ENCODE results near the gene DBNL. TPM values are rescaled to one million over a fixed set of nuclear protein-coding genes. Genes with fewer than 3 reads are reported as not detected.

Gene DBNL
- total and polyA plus RNA-seq, 4 experiments from 2014 or later = 157 to 250 (median 171) TPM

GRCh38 chr7:44104860-44105771, 60.6 kb downstream of the DBNL start:
- Histone ChIP-seq H3K4me3 (ENCODE audit: low read length in 2 of 2) (no peak overlapping the region), H3K27ac (ENCODE audit: low read depth, low read length) (no peak overlapping the region), H3K9me3 (ENCODE audit: control insufficient read depth in 1 of 2, low read length in 2 of 2) (no peaks in the 10 kb centered on the region), H3K4me1 (ENCODE audit: insufficient read depth, low read length) (peaks cover 5% of the 10 kb centered on the region), H3K36me3 (ENCODE audit: insufficient read depth, low read length) (no peaks in the 10 kb centered on the region), H3K27me3 (ENCODE audit: insufficient read depth, low read length) (peaks cover 7% of the 10 kb centered on the region)
- intact Hi-C loops (cut with micrococcal nuclease) = loop anchor here (1.0 to 2.0 kb wide), 2 partner anchors 18 to 23 kb away; partner anchors contain the start of genes POLD2 and POLM
- ChIA-PET CTCF (ENCODE audit: partially characterized antibody) (no interaction called here), POLR2A (ENCODE audit: partially characterized antibody) (no interaction called here)
- Mint-ChIP-seq H3K4me3 (peak overlapping the region; percentile 65 to 77 (median 71)), H3K4me1 (peaks cover 4 to 21% (median 7%) of the 10 kb centered on the region in 4 donors), H3K27me3 (peaks cover 11 to 22% of the 10 kb centered on the region in 2 donors), H3K36me3 (no peaks in the 10 kb centered on the region), H3K9me3 (peaks cover 0 to 2% (median 0%) of the 10 kb centered on the region in 8 donors), H3K27ac (peak overlapping the region in 3 of 7 donors; percentile 18 to 91 (median 55))
- no peak for DNase-seq

DNA sequence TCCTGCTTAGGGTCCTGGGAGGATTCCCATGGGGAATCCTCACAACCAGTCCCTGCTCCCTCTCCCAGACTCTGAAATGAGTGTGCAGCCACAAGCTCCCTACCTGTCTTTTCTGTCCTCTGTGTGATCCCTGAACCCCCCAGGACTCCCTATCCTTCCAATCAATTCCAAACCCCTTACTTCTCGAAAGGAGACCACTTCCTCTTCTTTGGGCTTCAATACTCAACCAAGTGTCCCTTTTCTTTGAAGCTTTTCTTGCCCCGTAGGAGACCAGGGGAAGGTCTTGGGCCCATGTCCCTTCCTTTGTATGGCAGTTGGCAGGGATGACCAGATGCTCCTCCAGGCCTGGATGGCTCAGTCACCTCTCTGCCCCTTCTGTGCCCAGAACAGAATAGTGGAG, 61.3 kb downstream of the DBNL start:
- Histone ChIP-seq H3K9me3 (ENCODE audit: control insufficient read depth in 1 of 2, low read length in 2 of 2) (no peaks in the 10 kb centered on the region), H3K36me3 (ENCODE audit: insufficient read depth, low read length) (no peaks in the 10 kb centered on the region), H3K27ac (ENCODE audit: low read depth, low read length) (no peak overlapping the region), H3K27me3 (ENCODE audit: insufficient read depth, low read length) (peaks cover 7% of the 10 kb centered on the region), H3K4me1 (ENCODE audit: insufficient read depth, low read length) (peaks cover 5% of the 10 kb centered on the region), H3K4me3 (ENCODE audit: low read length in 2 of 2) (no peak overlapping the region)
- no peak for DNase-seq
- no peaks in the 10 kb centered on the region for H3K36me3 Mint-ChIP-seq
- intact Hi-C loops (cut with micrococcal nuclease) = loop anchor here (2.0 kb wide), 1 partner anchor 17 kb away; the partner anchor contains the start of gene POLD2
- H3K9me3 Mint-ChIP-seq = peaks cover 0 to 2% (median 0%) of the 10 kb centered on the region in 8 donors
- peak overlapping the region in 7 of 8 donors; percentile 33 to 77 (median 65) for H3K4me3 Mint-ChIP-seq
- CTCF ChIA-PET (ENCODE audit: partially characterized antibody) = no interaction called here
- POLR2A ChIA-PET (ENCODE audit: partially characterized antibody) = no interaction called here
- H3K27me3 Mint-ChIP-seq = peaks cover 9 to 22% of the 10 kb centered on the region in 2 donors
- H3K27ac Mint-ChIP-seq = peak overlapping the region in 3 of 7 donors; percentile 42 to 91 (median 77)
- peaks cover 4 to 21% (median 7%) of the 10 kb centered on the region in 4 donors for H3K4me1 Mint-ChIP-seq

DNA sequence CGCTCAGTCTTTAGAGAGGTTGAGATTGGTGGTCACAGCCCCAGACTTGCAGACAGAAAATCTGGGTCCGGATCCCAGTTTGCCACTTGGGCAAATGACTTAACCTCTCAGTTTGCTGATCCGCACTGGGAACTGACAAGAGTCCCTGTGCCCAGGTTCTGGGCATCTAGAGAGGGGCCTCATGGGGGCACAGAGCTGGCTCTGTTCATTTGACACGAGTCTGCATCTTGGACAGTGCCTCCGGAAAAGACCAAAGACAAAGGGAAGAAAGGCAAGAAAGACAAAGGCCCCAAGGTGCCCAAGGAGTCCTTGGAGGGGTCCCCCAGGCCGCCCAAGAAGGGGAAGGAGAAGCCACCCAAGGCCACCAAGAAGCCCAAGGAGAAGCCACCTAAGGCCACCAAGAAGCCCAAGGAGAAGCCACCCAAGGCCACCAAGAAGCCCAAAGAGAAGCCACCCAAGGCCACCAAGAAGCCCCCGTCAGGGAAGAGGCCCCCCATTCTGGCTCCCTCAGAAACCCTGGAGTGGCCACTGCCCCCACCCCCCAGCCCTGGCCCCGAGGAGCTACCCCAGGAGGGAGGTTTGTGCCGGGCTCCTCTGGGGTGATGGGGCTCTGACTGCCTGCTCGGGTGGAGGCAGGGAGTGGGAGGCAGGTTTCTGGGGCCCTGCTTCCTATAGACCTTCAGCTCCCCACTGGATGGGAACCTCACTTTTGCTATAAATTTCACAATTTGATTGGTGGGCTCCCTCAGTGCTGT, 62.0 kb downstream of the DBNL start:
- intact Hi-C loops (cut with micrococcal nuclease) = no loop called here
- no peak overlapping the region for H3K4me3 ChIP-seq (ENCODE audit: low read length in 2 of 2)
- peaks cover 0 to 2% (median 0%) of the 10 kb centered on the region in 8 donors for H3K9me3 Mint-ChIP-seq
- no peak overlapping the region for H3K4me3 Mint-ChIP-seq
- H3K9me3 ChIP-seq (ENCODE audit: control insufficient read depth in 1 of 2, low read length in 2 of 2) = no peaks in the 10 kb centered on the region
- H3K27me3 ChIP-seq (ENCODE audit: insufficient read depth, low read length) = peaks cover 7% of the 10 kb centered on the region
- no peak overlapping the region for H3K27ac ChIP-seq (ENCODE audit: low read depth, low read length)
- POLR2A ChIA-PET (ENCODE audit: partially characterized antibody) = no interaction called here
- CTCF ChIA-PET (ENCODE audit: partially characterized antibody) = no interaction called here
- H3K27ac Mint-ChIP-seq = no peak overlapping the region
- H3K4me1 Mint-ChIP-seq = peaks cover 4 to 21% (median 7%) of the 10 kb centered on the region in 4 donors
- peaks cover 9 to 22% of the 10 kb centered on the region in 2 donors for H3K27me3 Mint-ChIP-seq
- H3K36me3 ChIP-seq (ENCODE audit: insufficient read depth, low read length) = no peaks in the 10 kb centered on the region
- H3K36me3 Mint-ChIP-seq = no peaks in the 10 kb centered on the region
- peaks cover 5% of the 10 kb centered on the region for H3K4me1 ChIP-seq (ENCODE audit: insufficient read depth, low read length)
- DNase-seq = no peak

GRCh38 chr7:44107116-44107960, 62.8 kb downstream of the DBNL start:
- Mint-ChIP-seq H3K27me3 (peaks cover 7 to 20% of the 10 kb centered on the region in 2 donors), H3K4me3 (no peak overlapping the region), H3K9me3 (peaks cover 0 to 2% (median 0%) of the 10 kb centered on the region in 8 donors), H3K36me3 (no peaks in the 10 kb centered on the region), H3K4me1 (peaks cover 4 to 21% (median 7%) of the 10 kb centered on the region in 4 donors), H3K27ac (no peak overlapping the region)
- Histone ChIP-seq H3K36me3 (ENCODE audit: insufficient read depth, low read length) (no peaks in the 10 kb centered on the region), H3K27ac (ENCODE audit: low read depth, low read length) (no peak overlapping the region), H3K4me1 (ENCODE audit: insufficient read depth, low read length) (peaks cover 5% of the 10 kb centered on the region), H3K27me3 (ENCODE audit: insufficient read depth, low read length) (peaks cover 7% of the 10 kb centered on the region), H3K4me3 (ENCODE audit: low read length in 2 of 2) (no peak overlapping the region), H3K9me3 (ENCODE audit: control insufficient read depth in 1 of 2, low read length in 2 of 2) (no peaks in the 10 kb centered on the region)
- ChIA-PET CTCF (ENCODE audit: partially characterized antibody) (no interaction called here), POLR2A (ENCODE audit: partially characterized antibody) (no interaction called here)
- DNase-seq = no peak
- intact Hi-C loops (cut with micrococcal nuclease) = no loop called here

- H3K4me3 ChIP-seq (ENCODE audit: low read length in 2 of 2) = no peak overlapping the region
- H3K36me3 ChIP-seq (ENCODE audit: insufficient read depth, low read length) = no peaks in the 10 kb centered on the region
- H3K27me3 ChIP-seq (ENCODE audit: insufficient read depth, low read length) = peaks cover 7% of the 10 kb centered on the region
- Mint-ChIP-seq H3K4me1 (peaks cover 4 to 21% (median 6%) of the 10 kb centered on the region in 4 donors), H3K36me3 (peaks cover 0 to 1% of the 10 kb centered on the region in 2 donors), H3K9me3 (peaks cover 0 to 2% (median 0%) of the 10 kb centered on the region in 8 donors), H3K27me3 (peaks cover 4 to 13% of the 10 kb centered on the region in 2 donors), H3K27ac (no peak overlapping the region), H3K4me3 (no peak overlapping the region)
- POLR2A ChIA-PET (ENCODE audit: partially characterized antibody) = interaction anchor here (0.5 kb wide), 1 partner anchor 181 kb away, joined by 3 read pairs; no protein-coding TSS in a partner anchor
- CTCF ChIA-PET (ENCODE audit: partially characterized antibody) = no interaction called here
- intact Hi-C loops (cut with micrococcal nuclease) = no loop called here
- peaks cover 5% of the 10 kb centered on the region for H3K4me1 ChIP-seq (ENCODE audit: insufficient read depth, low read length)
- no peaks in the 10 kb centered on the region for H3K9me3 ChIP-seq (ENCODE audit: control insufficient read depth in 1 of 2, low read length in 2 of 2)
- H3K27ac ChIP-seq (ENCODE audit: low read depth, low read length) = no peak overlapping the region
- no peak for DNase-seq
Observed at GRCh38 chr7:44107961-44108767, 63.7 kb downstream of the DBNL start.
